Endothelial cell of umbilical vein (primary cell): ENCODE measurements around the gene TMC3. TPM values are rescaled to one million over a fixed set of nuclear protein-coding genes. Genes with fewer than 3 reads are reported as not detected.

Experiments used
- BruUV-seq: library from RNA; stranded (reverse); fragments of 400-500 nt; replicated peaks from 2 replicates; lab custom pipeline; 2021; lab: Mats Ljungman, UMichigan
- CTCF ChIA-PET: fragments of 300-600, 350-600 bp; sonication (Branson Sonifier 250); formaldehyde crosslinking; loops from one replicate; lab custom pipeline; 2021; ENCODE audit warnings: antibody characterized with exemption, inconsistent platforms; lab: Charles Lee
- POLR2A ChIA-PET: fragments of 300-600, 350-600 bp; sonication (Branson Sonifier 250); formaldehyde crosslinking; loops from one replicate; lab custom pipeline; 2021; ENCODE audit warnings: antibody characterized with exemption, inconsistent platforms; lab: Charles Lee
- DNase-seq: peaks from one replicate; pipeline ENCODE4 v3.0.0-alpha.2; 2011; ENCODE audit warnings: low read depth, low spot score
- FAIRE-seq: peaks from 2 replicates; lab custom pipeline; 2011; peaks lifted over from hg19 to GRCh38; lab: Jason Lieb, UNC
- H2AFZ ChIP-seq: 2 replicates; pipeline ENCODE4 v1.6.0; 2012; ENCODE audit warnings: low read depth, low read length, control low read depth, inconsistent platforms
- H3K27ac ChIP-seq: 2 replicates; pipeline ENCODE4 v1.5.1; 2011; ENCODE audit warnings: low read depth, mild to moderate bottlenecking, control low read depth, low read length, moderate library complexity; ENCODE audit not compliant: insufficient read depth
- H3K27me3 ChIP-seq, 2 experiments: 2 replicates each; pipeline versions ENCODE4 v1.6.0 to v1.6.1; 2011; ENCODE audit warnings: low read length in 2 of 2, mixed read lengths in 1 of 2; ENCODE audit not compliant: control insufficient read depth in 2 of 2, insufficient read depth in 2 of 2
- H3K36me3 ChIP-seq, 2 experiments: 2 replicates in 1 of 2; 3 replicates in 1 of 2; pipeline ENCODE4 v1.5.1; 2011; ENCODE audit warnings: low read length in 2 of 2, mild to moderate bottlenecking in 1 of 2, moderate library complexity in 1 of 2; ENCODE audit not compliant: control insufficient read depth in 2 of 2, insufficient read depth in 2 of 2; ENCODE audit errors: extremely low read depth in 1 of 2
- H3K4me1 ChIP-seq: 3 replicates; pipeline ENCODE4 v1.5.1; 2011; ENCODE audit warnings: mild to moderate bottlenecking, low read length; ENCODE audit not compliant: control insufficient read depth, insufficient read depth; ENCODE audit errors: extremely low read depth
- H3K4me2 ChIP-seq: 2 replicates; pipeline ENCODE4 v1.6.1; 2011; ENCODE audit warnings: low read length, control low read depth, mixed read lengths; ENCODE audit not compliant: insufficient read depth
- H3K4me3 ChIP-seq, 3 experiments: fragments of 200-600 bp in 1 of 3; sonication (generic), shearing (Covaris generic) in 1 of 3; replicated peaks in 1 of 3; 2 replicates each; pipeline ENCODE4 v1.5.1; 2011 to 2016; ENCODE audit warnings: control low read depth in 3 of 3, low read length in 3 of 3, mild to moderate bottlenecking in 2 of 3, inconsistent platforms in 1 of 3, low read depth in 1 of 3, moderate library complexity in 1 of 3; ENCODE audit not compliant: insufficient read depth in 1 of 3
- H3K79me2 ChIP-seq: 2 replicates; pipeline ENCODE4 v1.6.0; 2012; ENCODE audit warnings: low read length, inconsistent platforms; ENCODE audit not compliant: control insufficient read depth, insufficient read depth
- H3K9ac ChIP-seq: replicated peaks from 2 replicates; pipeline ENCODE3; 2011; ENCODE audit warnings: low read length, control low read depth; ENCODE audit not compliant: insufficient read depth; ENCODE audit errors: extremely low read depth
- H3K9me1 ChIP-seq: replicated peaks from 3 replicates; pipeline ENCODE4 v1.6.0; 2011; ENCODE audit warnings: mild to moderate bottlenecking, low read length; ENCODE audit not compliant: control insufficient read depth, insufficient read depth; ENCODE audit errors: extremely low read depth
- H3K9me3 ChIP-seq: replicated peaks from 2 replicates; pipeline ENCODE4 v1.5.1; 2012; ENCODE audit warnings: low read length, inconsistent platforms; ENCODE audit not compliant: control insufficient read depth, insufficient read depth
- H4K20me1 ChIP-seq: replicated peaks from 2 replicates; pipeline ENCODE3; 2011; ENCODE audit warnings: mild to moderate bottlenecking, low read length; ENCODE audit not compliant: control insufficient read depth, insufficient read depth; ENCODE audit errors: extremely low read depth
- EZH2 ChIP-seq: IDR thresholded peaks from 2 replicates; pipeline ENCODE4 v1.6.1; 2012; ENCODE audit warnings: borderline replicate concordance, low read depth, mild to moderate bottlenecking, moderate library complexity, low read length, inconsistent platforms; ENCODE audit not compliant: severe bottlenecking
- FOS ChIP-seq: IDR thresholded peaks from 2 replicates; pipeline ENCODE4 v1.6.1; 2011; ENCODE audit warnings: mild to moderate bottlenecking, low read length, moderate library complexity, borderline replicate concordance; ENCODE audit not compliant: insufficient read depth
- GATA2 ChIP-seq: IDR thresholded peaks from 2 replicates; pipeline ENCODE4 v1.7.0; 2011; ENCODE audit warnings: low read depth, mild to moderate bottlenecking, moderate library complexity, mixed read lengths, low read length; ENCODE audit not compliant: insufficient read length, insufficient read depth
- JUN ChIP-seq: IDR thresholded peaks from 2 replicates; pipeline ENCODE4 v1.6.1; 2011; ENCODE audit warnings: borderline replicate concordance, low read depth; ENCODE audit not compliant: insufficient read length, insufficient read depth
- MYC ChIP-seq: IDR thresholded peaks from one replicate; pipeline ENCODE4 v1.6.1; 2011; ENCODE audit warnings: mild to moderate bottlenecking, low read depth, low read length
- POLR2A ChIP-seq: IDR thresholded peaks from 2 replicates; pipeline ENCODE4 v1.6.1; 2012; ENCODE audit warnings: low read depth, mild to moderate bottlenecking, control low read depth, low read length
- POLR2AphosphoS5 ChIP-seq: IDR thresholded peaks from 2 replicates; pipeline ENCODE4 v1.6.1; 2012; ENCODE audit warnings: low read depth, mild to moderate bottlenecking, control low read depth, low read length, moderate library complexity; ENCODE audit not compliant: insufficient read depth
- dilution Hi-C: fragments of 300-500 bp; cut with MboI; formaldehyde crosslinking; loops from one replicate; pipeline ENCODE4 v1.15.0; 2019; ENCODE audit warnings: low sequenced_read_pairs; ENCODE audit not compliant: extremely low pct_ligation_motif_present
- intact Hi-C: fragments of 100-400 bp; cut with micrococcal nuclease; formaldehyde crosslinking; loops from one replicate; pipeline ENCODE4 v1.10.0; 2022
- polyA plus RNA-seq, 4 experiments: library from polyadenylated mRNA; depleted of rRNA in 3 of 4; stranded (reverse) in 3 of 4; unstranded in 1 of 4; fragments of >200 nt; gene quantifications; 2 replicates each; pipeline versions ENCODE4 v1.2.1 to v1.2.3, GENCODE V29; 2011 to 2012; ENCODE audit warnings: missing spikeins in 1 of 4
- total RNA-seq: library from RNA; stranded (reverse); gene quantifications from 2 replicates; pipeline ENCODE4 v1.2.3, GENCODE V29; 2021
- TF ChIP-seq, protein P1 (sequence below), 2 donors: IDR thresholded peaks; 1 replicate in 1 of 2; 2 replicates in 1 of 2; pipeline ENCODE4 v1.5.1; 2011; ENCODE audit warnings: low read length in 2 of 2, mild to moderate bottlenecking in 2 of 2, moderate library complexity in 2 of 2, control low read depth in 1 of 2, inconsistent platforms in 1 of 2, low read depth in 1 of 2; ENCODE audit not compliant: insufficient read depth in 1 of 2; ENCODE audit errors: extremely low read depth in 1 of 2
- TF ChIP-seq, protein P2 (sequence below): IDR thresholded peaks from 2 replicates; pipeline ENCODE4 v1.6.1; 2011; ENCODE audit not compliant: insufficient read depth, insufficient read length

The TMC3 gene
- total and polyA plus RNA-seq, 2 donors (not counting 3 experiments of a cell fraction or from before 2014, with no cell fraction given), result not detected

DNA sequence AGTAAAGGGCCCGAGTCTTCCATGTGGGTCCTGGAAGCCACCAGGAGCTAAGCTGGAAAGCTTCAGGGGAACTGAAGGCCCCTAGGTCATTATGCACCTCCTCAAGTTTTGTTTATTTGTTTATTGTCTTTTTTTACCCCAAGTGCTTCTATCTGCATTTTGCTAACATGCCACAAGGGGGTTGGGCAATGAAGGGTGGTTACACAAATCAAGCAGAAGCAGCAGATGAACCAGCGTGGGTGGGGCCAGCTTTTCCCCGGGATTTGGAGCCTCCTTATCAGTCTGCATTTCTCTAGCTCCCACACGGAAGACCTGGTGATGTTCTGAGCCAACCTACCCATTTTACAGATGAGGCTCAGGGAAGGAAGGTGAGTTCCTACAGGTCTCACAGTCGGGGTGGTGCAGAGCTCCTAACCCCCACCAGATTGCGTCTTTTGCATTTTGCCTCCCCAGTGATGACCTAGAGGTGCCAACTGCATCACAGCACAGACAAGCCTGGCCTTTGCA lies 16.8 kb downstream of the TMC3 start:
- DNase-seq (no peak), FAIRE-seq (no peak)
- H3K9me3 ChIP-seq, result no peaks in the 10 kb centered on the region
- H4K20me1 ChIP-seq, result no peaks in the 10 kb centered on the region
- H2AFZ ChIP-seq, result no peak overlapping the region
- intact Hi-C loops (no loop called here), dilution Hi-C loops (no loop called here)
- no peaks in the 10 kb centered on the region for H3K79me2 ChIP-seq
- peaks cover 0 to 2% of the 10 kb centered on the region in 2 experiments for H3K27me3 ChIP-seq
- no peak overlapping the region for H3K27ac ChIP-seq
- TF ChIP-seq POLR2A, result no peak
- TF ChIP-seq, protein P1, sequence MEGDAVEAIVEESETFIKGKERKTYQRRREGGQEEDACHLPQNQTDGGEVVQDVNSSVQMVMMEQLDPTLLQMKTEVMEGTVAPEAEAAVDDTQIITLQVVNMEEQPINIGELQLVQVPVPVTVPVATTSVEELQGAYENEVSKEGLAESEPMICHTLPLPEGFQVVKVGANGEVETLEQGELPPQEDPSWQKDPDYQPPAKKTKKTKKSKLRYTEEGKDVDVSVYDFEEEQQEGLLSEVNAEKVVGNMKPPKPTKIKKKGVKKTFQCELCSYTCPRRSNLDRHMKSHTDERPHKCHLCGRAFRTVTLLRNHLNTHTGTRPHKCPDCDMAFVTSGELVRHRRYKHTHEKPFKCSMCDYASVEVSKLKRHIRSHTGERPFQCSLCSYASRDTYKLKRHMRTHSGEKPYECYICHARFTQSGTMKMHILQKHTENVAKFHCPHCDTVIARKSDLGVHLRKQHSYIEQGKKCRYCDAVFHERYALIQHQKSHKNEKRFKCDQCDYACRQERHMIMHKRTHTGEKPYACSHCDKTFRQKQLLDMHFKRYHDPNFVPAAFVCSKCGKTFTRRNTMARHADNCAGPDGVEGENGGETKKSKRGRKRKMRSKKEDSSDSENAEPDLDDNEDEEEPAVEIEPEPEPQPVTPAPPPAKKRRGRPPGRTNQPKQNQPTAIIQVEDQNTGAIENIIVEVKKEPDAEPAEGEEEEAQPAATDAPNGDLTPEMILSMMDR (IDR thresholded peaks at IDR 0.05; ENCODE audit: extremely low read depth in 1 of 2, insufficient read depth in 1 of 2, low read depth in 1 of 2, low read length in 2 of 2), result no peak
- no peak for TF ChIP-seq EZH2
- no peak for TF ChIP-seq GATA2
- TF ChIP-seq, protein P2, sequence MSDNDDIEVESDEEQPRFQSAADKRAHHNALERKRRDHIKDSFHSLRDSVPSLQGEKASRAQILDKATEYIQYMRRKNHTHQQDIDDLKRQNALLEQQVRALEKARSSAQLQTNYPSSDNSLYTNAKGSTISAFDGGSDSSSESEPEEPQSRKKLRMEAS, result no peak
- no peak for TF ChIP-seq FOS
- TF ChIP-seq JUN, result no peak
- TF ChIP-seq POLR2AphosphoS5, result no peak
- no peak for TF ChIP-seq MYC
- ChIA-PET CTCF (interaction anchor here (0.6 to 1.3 kb wide), 2 partner anchors 9 to 1023 kb away, joined by 4 to 6 read pairs; no protein-coding TSS in a partner anchor), POLR2A (no interaction called here)
- no peak overlapping the region for H3K4me2 ChIP-seq
- H3K4me1 ChIP-seq, result no peaks in the 10 kb centered on the region
- no peak overlapping the region for H3K4me3 ChIP-seq
- no peak overlapping the region for H3K9ac ChIP-seq
- H3K36me3 ChIP-seq, result no peaks in the 10 kb centered on the region
- no TSS peak for BruUV-seq
- H3K9me1 ChIP-seq, result no peaks in the 10 kb centered on the region
